Effector memory CD4-positive, alpha-beta T cell (primary cell): ENCODE results near the gene ABLIM3.

Experiments used
- DNase-seq, 3 donors: peaks; one replicate each; pipeline ENCODE4 v3.0.0-alpha.2; 2020
- H3K27ac ChIP-seq: 2 replicates; pipeline ENCODE4 v1.7.0; 2013; ENCODE audit warnings: mild to moderate bottlenecking, low read length, moderate library complexity; ENCODE audit not compliant: insufficient read depth, poor library complexity, severe bottlenecking
- H3K27me3 ChIP-seq: replicated peaks from 2 replicates; pipeline ENCODE4 v1.7.0; 2013; ENCODE audit warnings: mild to moderate bottlenecking, low read length; ENCODE audit not compliant: insufficient read depth, control insufficient read depth, poor library complexity, severe bottlenecking
- H3K36me3 ChIP-seq: 2 replicates; pipeline ENCODE4 v1.7.0; 2013; ENCODE audit warnings: mild to moderate bottlenecking, low read length, moderate library complexity; ENCODE audit not compliant: control insufficient read depth, insufficient read depth
- H3K4me1 ChIP-seq: 2 replicates; pipeline ENCODE4 v1.7.0; 2013; ENCODE audit warnings: low read length, mild to moderate bottlenecking; ENCODE audit not compliant: control insufficient read depth, insufficient read depth, poor library complexity, severe bottlenecking
- H3K4me3 ChIP-seq: 2 replicates; pipeline ENCODE4 v1.7.0; 2013; ENCODE audit warnings: low read length, low read depth, mild to moderate bottlenecking; ENCODE audit not compliant: insufficient read depth, poor library complexity, severe bottlenecking
- H3K9me3 ChIP-seq: 2 replicates; pipeline ENCODE4 v1.7.0; 2013; ENCODE audit warnings: mild to moderate bottlenecking, low read length, moderate library complexity; ENCODE audit not compliant: control insufficient read depth

The ABLIM3 gene

GRCh38 chr5:149240354-149240998, 99.2 kb downstream of the ABLIM3 start:
- H3K27ac ChIP-seq, result peak overlapping the region; percentile 35
- H3K4me3 ChIP-seq, result no peak overlapping the region

GRCh38 chr5:149242339-149242738, 101.0 kb downstream of the ABLIM3 start:
- Histone ChIP-seq H3K36me3 (no peaks in the 10 kb centered on the region), H3K4me3 (no peak overlapping the region), H3K27me3 (no peaks in the 10 kb centered on the region), H3K9me3 (no peaks in the 10 kb centered on the region), H3K4me1 (peaks cover 19% of the 10 kb centered on the region), H3K27ac (no peak overlapping the region)
- DNase-seq, result no peak

More at GRCh38 chr5:149240354-149240998, 99.2 kb downstream of the ABLIM3 start:
- Histone ChIP-seq H3K27me3 (no peaks in the 10 kb centered on the region), H3K9me3 (no peaks in the 10 kb centered on the region), H3K4me1 (peaks cover 19% of the 10 kb centered on the region), H3K36me3 (no peaks in the 10 kb centered on the region)
- peak; percentile 33 to 67 (median 66) for DNase-seq

- Histone ChIP-seq H3K27me3 (no peaks in the 10 kb centered on the region), H3K27ac (no peak overlapping the region), H3K9me3 (no peaks in the 10 kb centered on the region), H3K4me3 (no peak overlapping the region), H3K36me3 (no peaks in the 10 kb centered on the region), H3K4me1 (no peaks in the 10 kb centered on the region)
- no peak for DNase-seq
These were observed 105.6 kb downstream of the ABLIM3 start for GRCh38 chr5:149246906-149247305.

GRCh38 chr5:149247726-149248125, 106.4 kb downstream of the ABLIM3 start:
- no peaks in the 10 kb centered on the region for H3K27me3 ChIP-seq
- no peak for DNase-seq
- no peaks in the 10 kb centered on the region for H3K4me1 ChIP-seq
- no peaks in the 10 kb centered on the region for H3K36me3 ChIP-seq
- no peaks in the 10 kb centered on the region for H3K9me3 ChIP-seq
- H3K27ac ChIP-seq, result no peak overlapping the region
- no peak overlapping the region for H3K4me3 ChIP-seq

GRCh38 chr5:149251546-149251945, 110.3 kb downstream of the ABLIM3 start:
- Histone ChIP-seq H3K27ac (no peak overlapping the region), H3K9me3 (no peaks in the 10 kb centered on the region), H3K36me3 (no peaks in the 10 kb centered on the region), H3K4me1 (no peaks in the 10 kb centered on the region), H3K4me3 (no peak overlapping the region), H3K27me3 (no peaks in the 10 kb centered on the region)
- DNase-seq, result no peak

- no peaks in the 10 kb centered on the region for H3K9me3 ChIP-seq
- no peaks in the 10 kb centered on the region for H3K27me3 ChIP-seq
- no peak for DNase-seq
- H3K4me3 ChIP-seq, result no peak overlapping the region
- no peaks in the 10 kb centered on the region for H3K36me3 ChIP-seq
- H3K4me1 ChIP-seq, result no peaks in the 10 kb centered on the region
- H3K27ac ChIP-seq, result no peak overlapping the region
These were observed 113.2 kb downstream of the ABLIM3 start for GRCh38 chr5:149254506-149254905.

GRCh38 chr5:149256451-149256850, 115.2 kb downstream of the ABLIM3 start:
- no peaks in the 10 kb centered on the region for H3K9me3 ChIP-seq
- no peaks in the 10 kb centered on the region for H3K27me3 ChIP-seq
- no peaks in the 10 kb centered on the region for H3K36me3 ChIP-seq
- H3K4me1 ChIP-seq, result no peaks in the 10 kb centered on the region
- DNase-seq, result no peak
- H3K27ac ChIP-seq, result no peak overlapping the region
- no peak overlapping the region for H3K4me3 ChIP-seq

GRCh38 chr5:149257131-149257530, 115.8 kb downstream of the ABLIM3 start:
- no peak overlapping the region for H3K27ac ChIP-seq
- H3K9me3 ChIP-seq, result no peaks in the 10 kb centered on the region
- H3K27me3 ChIP-seq, result no peaks in the 10 kb centered on the region
- no peaks in the 10 kb centered on the region for H3K36me3 ChIP-seq
- H3K4me1 ChIP-seq, result no peaks in the 10 kb centered on the region
- no peak for DNase-seq
- no peak overlapping the region for H3K4me3 ChIP-seq

GRCh38 chr5:149257889-149258705, 116.8 kb downstream of the ABLIM3 start:
- no peaks in the 10 kb centered on the region for H3K36me3 ChIP-seq

GRCh38 chr5:149260761-149261160, 119.5 kb downstream of the ABLIM3 start:
- Histone ChIP-seq H3K36me3 (no peaks in the 10 kb centered on the region), H3K27ac (no peak overlapping the region), H3K9me3 (no peaks in the 10 kb centered on the region), H3K4me3 (no peak overlapping the region), H3K27me3 (no peaks in the 10 kb centered on the region), H3K4me1 (no peaks in the 10 kb centered on the region)
- no peak for DNase-seq

More at GRCh38 chr5:149257889-149258705, 116.8 kb downstream of the ABLIM3 start:
- Histone ChIP-seq H3K27ac (no peak overlapping the region), H3K4me3 (no peak overlapping the region), H3K4me1 (no peaks in the 10 kb centered on the region), H3K9me3 (no peaks in the 10 kb centered on the region), H3K27me3 (no peaks in the 10 kb centered on the region)
- DNase-seq, result no peak
